GM13977 (cell line): ENCODE results near the gene CTIF.

Source experiments
- DNase-seq: peaks from one replicate; pipeline ENCODE4 v3.0.0; 2012; ENCODE audit warnings: low spot score
- CTCF ChIP-seq: IDR thresholded peaks from 2 replicates; pipeline ENCODE4 v1.5.1; 2012; ENCODE audit warnings: mild to moderate bottlenecking, control low read depth; ENCODE audit not compliant: insufficient read depth; ENCODE audit errors: extremely low read depth, missing control alignments
- in situ Hi-C: fragments of 300-500 bp; cut with MboI; formaldehyde crosslinking; loops from one replicate; pipeline ENCODE4 v1.12.0; 2022; ENCODE audit warnings: low sequenced_read_pairs, low pct_unique_long_range_greater_than_20kb, mixed read lengths, inconsistent platforms; ENCODE audit not compliant: unreplicated experiment

The CTIF gene

DNA sequence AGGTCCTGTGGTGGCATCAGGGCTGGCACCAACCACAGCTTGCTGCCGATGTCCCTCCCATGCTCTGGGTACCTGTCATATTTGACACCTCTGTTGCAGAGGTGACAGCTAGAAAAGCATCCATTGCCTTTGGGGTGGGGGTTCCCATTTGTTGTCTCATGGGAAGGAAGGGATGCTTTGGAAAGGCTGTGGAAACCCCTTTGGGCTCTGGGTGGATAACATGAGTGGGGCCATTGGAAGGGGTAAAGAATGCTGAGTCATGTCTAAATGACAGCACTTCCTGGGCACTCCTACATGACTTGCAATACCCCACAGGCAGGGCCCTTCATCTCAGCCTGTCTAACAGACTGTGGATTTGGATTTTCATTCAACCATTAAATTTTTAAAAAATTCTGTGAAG is 27.8 kb downstream of the CTIF start:
- in situ Hi-C loops: no loop called here
- no peak for DNase-seq
- no peak for TF ChIP-seq CTCF

DNA sequence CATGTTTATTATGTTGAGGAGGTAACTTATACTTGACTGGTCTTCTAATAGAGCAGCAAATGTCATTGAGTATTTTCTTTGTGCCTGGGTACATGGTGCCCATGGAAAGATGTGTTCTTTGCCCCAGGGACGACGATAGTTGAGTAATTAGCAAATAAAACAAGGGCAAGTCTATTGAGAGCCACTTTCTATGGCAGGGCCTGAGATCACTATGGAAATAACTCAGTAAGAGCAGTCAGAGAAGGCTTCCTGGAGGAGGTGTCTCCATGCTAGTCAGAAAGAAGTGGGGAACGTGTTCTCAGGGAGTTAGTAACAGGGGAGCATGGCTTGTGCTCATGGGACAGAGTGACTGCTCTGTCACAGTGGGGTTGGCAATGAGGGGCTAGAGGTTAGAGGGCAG is 28.6 kb downstream of the CTIF start:
- no peak for TF ChIP-seq CTCF
- in situ Hi-C loops: no loop called here
- DNase-seq: no peak

DNA sequence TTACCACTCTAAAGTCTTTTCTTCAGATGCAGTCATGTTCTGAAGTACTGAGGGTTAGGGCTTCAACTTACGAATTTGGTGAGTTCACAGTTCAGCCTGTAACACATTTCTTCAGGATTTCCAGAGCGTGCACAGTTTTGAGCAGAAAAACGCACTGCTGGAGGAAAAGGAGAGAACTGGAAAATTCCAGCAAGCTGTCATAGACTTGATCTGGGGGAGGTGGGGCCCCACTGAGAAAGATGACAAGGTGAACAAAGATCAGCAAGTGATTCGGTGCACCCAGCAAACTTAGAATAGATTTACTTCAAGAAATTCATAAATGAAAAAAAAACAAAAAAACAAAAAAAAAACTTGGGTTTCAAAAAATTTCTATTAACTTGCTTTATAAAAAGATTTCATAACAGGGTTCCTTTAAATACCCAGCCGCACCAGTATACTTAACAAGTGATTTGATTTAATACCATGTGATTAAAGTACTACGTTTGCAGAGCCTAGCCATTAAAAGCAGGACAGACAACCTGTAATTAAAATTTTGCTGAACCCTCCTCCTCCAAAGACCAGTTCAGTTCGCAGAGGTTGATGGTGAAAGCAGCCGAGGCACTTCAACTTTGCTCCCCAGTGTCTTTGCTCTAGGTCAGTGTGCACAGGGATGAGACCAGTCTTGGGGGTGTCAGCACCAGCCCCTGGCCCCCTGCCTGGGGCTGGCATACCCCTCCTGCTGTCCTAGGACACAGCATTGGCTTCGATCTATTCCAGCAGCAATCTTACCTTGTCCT is 30.5 kb downstream of the CTIF start:
- TF ChIP-seq CTCF: no peak
- in situ Hi-C loops: no loop called here

GRCh38 chr18:48569915-48570264 is 31.1 kb downstream of the CTIF start:
- DNase-seq: no peak
- no peak for TF ChIP-seq CTCF
- in situ Hi-C loops: no loop called here

More for the DNA sequence above, 30.5 kb downstream of the CTIF start:
- no peak for DNase-seq

- in situ Hi-C loops: no loop called here
- DNase-seq: no peak
- TF ChIP-seq CTCF: no peak
Measured at GRCh38 chr18:48570313-48570712, 31.5 kb downstream of the CTIF start.

DNA sequence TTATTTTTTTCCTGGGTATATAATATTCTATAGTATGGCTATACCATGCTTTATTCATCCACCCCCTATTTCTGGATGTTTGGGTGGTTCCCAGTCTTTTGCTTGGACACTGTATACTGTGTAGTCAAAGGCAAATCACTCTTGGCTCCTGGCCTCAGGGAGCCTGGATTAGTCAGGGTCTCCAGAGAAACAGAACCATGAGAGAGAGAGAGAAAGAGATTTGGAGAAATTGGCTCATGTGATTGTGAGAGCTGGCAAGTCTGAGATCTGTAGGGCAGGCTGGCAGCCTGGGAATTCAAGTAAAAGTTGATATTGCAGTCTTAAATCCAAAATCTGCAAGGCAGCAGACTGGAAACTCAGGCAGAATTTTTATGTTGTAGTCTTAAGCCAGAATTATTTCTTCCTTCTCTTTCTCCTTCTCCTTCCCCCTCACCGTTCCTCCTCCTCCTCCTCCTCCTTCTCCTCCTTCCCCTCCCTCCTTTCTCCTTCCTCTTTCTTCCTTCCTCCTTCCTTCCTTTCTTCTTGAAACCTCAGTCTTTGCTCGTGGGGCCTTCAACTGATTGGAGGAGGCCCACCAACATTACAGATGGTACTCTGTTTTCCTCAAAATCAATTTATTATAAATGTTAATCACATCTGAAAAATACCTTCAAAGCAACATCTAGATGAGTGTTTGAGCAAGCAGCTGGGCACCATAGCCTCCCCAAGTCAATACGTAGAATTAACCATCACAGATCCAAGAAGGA is 33.0 kb downstream of the CTIF start:
- DNase-seq: no peak
- in situ Hi-C loops: no loop called here

More for the DNA sequence above, 33.0 kb downstream of the CTIF start:
- no peak for TF ChIP-seq CTCF
